ENCODE data around the gene OR5AU1.
"Not testable (repeated sequence)": the region's sequence is repeated elsewhere in the genome, so short reads cannot be mapped to it uniquely, and the experiment has no call there.

- TF ChIP-seq EZH2 (IDR thresholded peaks at IDR 0.05; ENCODE audit: low read length); CTCF (optimal IDR thresholded peaks at IDR 0.05 in 1 of 3, IDR thresholded peaks at IDR 0.05 in 1 of 3, conservative IDR thresholded peaks at IDR 0.05 in 1 of 3; ENCODE audit: extremely low read depth in 1 of 3, insufficient read depth in 2 of 3, low read length in 3 of 3): not testable (repeated sequence)
Measured at GRCh38 chr14:21165670-21166069, 9.8 kb upstream of the OR5AU1 start.

Data from keratinocyte (primary cell).